Kidney epithelial cell (primary cell): ENCODE measurements around the gene IRS2. TPM values are rescaled to one million over a fixed set of nuclear protein-coding genes. Genes with fewer than 3 reads are reported as not detected.
A peak's percentile ranks its signal among the peaks of the same experiment; 100 is the strongest.

Source experiments
- DNase-seq: peaks from one replicate; pipeline ENCODE4 v3.0.0-alpha.2; 2010; ENCODE audit warnings: low read depth
- H3K27me3 ChIP-seq: 2 replicates; pipeline ENCODE4 v1.6.0; 2011; ENCODE audit warnings: low read length; ENCODE audit not compliant: control insufficient read depth, insufficient read depth
- H3K36me3 ChIP-seq: 2 replicates; pipeline ENCODE4 v1.5.1; 2011; ENCODE audit warnings: low read length; ENCODE audit not compliant: control insufficient read depth, insufficient read depth
- H3K4me3 ChIP-seq: 2 replicates; pipeline ENCODE4 v1.5.1; 2011; ENCODE audit warnings: low read depth, mild to moderate bottlenecking, control low read depth, low read length
- total RNA-seq: library from RNA; depleted of rRNA; stranded (reverse); fragments of >200 nt; gene quantifications from 2 replicates; pipeline ENCODE4 v1.2.3, GENCODE V29; 2015
- TF ChIP-seq, protein P1 (sequence below): IDR thresholded peaks from 2 replicates; pipeline ENCODE4 v1.5.1; 2011; ENCODE audit warnings: mild to moderate bottlenecking, moderate library complexity, low read length, control low read depth, inconsistent platforms; ENCODE audit not compliant: insufficient read depth, poor library complexity, severe bottlenecking

Gene IRS2
- total RNA-seq, 1 donor from 2014 or later: 27.1 TPM

DNA sequence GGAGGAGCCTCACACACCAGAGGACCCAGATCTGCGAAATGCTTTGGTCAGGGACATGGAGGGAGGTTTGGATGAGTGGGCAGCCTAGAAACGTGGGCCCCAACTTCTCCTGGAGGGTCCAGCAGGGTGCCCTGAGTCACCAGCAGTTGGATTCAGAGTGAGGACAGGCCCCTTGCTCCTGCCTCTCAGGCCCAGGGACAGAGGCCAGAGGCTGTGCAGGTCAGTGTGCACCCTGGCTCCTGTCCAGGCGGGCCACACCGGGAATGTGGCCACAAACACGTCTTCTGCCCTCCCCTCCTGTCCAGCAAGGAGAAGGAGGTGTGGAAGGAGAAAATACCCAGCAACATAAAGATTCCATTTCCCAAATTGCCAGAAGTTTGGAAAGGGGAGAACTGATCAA, 19.4 kb downstream of the IRS2 start:
- Histone ChIP-seq H3K27me3 (no peaks in the 10 kb centered on the region), H3K4me3 (no peak overlapping the region), H3K36me3 (peaks cover under 1% of the 10 kb centered on the region)
- DNase-seq: no peak
- TF ChIP-seq, protein P1, sequence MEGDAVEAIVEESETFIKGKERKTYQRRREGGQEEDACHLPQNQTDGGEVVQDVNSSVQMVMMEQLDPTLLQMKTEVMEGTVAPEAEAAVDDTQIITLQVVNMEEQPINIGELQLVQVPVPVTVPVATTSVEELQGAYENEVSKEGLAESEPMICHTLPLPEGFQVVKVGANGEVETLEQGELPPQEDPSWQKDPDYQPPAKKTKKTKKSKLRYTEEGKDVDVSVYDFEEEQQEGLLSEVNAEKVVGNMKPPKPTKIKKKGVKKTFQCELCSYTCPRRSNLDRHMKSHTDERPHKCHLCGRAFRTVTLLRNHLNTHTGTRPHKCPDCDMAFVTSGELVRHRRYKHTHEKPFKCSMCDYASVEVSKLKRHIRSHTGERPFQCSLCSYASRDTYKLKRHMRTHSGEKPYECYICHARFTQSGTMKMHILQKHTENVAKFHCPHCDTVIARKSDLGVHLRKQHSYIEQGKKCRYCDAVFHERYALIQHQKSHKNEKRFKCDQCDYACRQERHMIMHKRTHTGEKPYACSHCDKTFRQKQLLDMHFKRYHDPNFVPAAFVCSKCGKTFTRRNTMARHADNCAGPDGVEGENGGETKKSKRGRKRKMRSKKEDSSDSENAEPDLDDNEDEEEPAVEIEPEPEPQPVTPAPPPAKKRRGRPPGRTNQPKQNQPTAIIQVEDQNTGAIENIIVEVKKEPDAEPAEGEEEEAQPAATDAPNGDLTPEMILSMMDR: no peak

DNA sequence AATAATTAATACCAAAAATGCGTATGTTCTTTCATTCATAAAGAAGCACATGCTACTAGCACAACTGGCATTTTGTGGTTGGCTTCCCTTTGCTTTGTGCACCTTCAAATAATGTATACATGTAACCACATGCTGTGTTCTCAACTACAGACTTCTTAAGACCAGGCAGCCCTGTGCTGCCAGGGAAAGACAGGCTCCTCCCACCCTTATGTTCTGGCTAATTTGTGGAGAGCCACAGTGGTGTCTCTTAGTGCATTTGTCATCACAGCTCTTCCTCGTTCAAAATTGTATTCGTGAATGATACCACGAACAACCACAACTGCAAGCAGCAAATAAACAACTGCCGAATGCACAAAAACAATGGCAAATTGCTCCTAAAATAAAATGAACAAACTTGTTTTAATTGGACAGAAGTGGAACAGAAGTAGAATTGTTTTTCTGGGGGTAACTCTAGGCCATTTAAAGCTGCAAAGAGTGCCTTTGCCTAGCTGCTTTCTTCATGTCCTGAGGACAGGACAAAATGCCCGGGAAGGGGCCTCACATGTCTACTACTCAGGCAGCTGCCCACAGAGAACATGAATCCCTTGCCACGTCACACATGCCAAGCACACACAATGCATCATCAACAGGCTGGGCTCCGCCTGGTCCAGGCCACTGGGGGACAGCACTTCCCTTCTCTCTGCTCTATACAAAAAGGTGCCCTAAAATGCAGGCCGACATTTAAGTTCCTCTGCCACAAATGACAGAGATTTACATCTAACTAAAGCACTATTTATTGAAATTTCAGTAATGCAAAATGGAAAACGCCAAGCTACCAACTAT, 21.7 kb downstream of the IRS2 start:
- Histone ChIP-seq H3K4me3 (no peak overlapping the region), H3K36me3 (no peaks in the 10 kb centered on the region), H3K27me3 (no peaks in the 10 kb centered on the region)
- TF ChIP-seq, protein P1: peak; percentile 32
- no peak for DNase-seq

DNA sequence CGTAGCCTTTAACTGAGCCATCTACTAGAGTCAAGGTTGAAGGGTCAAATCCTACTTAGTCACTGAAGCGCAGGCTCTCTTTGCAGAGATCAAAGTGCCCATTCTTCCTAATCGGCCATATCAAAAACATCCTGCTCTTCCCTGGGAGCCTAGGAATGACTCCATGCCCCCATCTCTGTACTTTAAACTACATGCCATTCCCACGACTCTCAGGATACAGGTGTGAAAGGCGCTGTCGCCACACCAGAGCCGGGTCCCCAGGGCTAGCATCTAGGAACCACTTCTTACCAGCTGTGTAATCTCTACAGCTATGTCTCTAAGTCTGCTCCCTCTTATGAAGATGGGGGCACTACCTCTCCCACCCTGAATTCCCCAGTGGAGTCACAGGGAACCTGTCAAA, 22.3 kb downstream of the IRS2 start:
- Histone ChIP-seq H3K4me3 (no peak overlapping the region), H3K36me3 (no peaks in the 10 kb centered on the region), H3K27me3 (no peaks in the 10 kb centered on the region)
- TF ChIP-seq, protein P1: no peak
- DNase-seq: no peak

DNA sequence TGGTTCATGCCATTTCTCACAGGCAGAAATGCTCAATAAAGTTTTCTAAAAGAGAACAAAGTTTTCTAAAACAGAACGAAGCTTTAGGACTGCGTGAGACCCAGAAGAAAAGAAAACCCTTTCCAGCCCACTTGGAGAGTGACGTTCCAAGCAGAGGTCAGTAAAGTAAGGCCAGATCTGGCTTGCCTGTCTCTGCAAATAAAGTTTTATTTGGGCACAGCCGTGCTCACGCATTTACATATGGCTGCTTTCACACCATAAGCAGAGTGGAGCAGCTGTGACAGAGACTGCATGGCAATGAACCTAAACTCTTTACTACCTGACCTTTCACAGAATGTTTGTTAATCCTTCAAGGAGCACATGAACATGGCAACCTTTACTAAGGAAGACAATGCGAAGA, 23.6 kb downstream of the IRS2 start:
- TF ChIP-seq, protein P1: no peak
- Histone ChIP-seq H3K36me3 (no peaks in the 10 kb centered on the region), H3K4me3 (no peak overlapping the region), H3K27me3 (no peaks in the 10 kb centered on the region)
- no peak for DNase-seq

DNA sequence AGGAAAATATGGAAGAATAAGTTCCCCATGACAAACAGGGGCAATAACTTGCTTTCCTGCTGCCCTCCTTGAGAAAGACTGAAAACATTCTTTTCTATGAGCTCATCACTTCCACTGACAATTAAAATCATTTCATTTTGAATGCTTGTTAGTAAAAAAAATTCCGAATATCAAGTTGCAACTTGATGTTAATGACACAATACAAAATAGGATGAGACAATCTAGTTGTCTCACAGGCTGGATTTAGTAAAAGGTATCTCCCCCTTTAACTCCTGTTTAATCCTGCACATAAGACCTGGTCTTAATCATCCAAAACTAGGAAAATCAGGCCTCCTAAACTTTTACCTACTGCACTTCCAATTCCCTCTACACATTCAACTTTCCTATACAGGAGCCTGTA, 24.7 kb downstream of the IRS2 start:
- TF ChIP-seq, protein P1: no peak
- H3K36me3 ChIP-seq: no peaks in the 10 kb centered on the region
- H3K4me3 ChIP-seq: no peak overlapping the region
- DNase-seq: no peak
- H3K27me3 ChIP-seq: no peaks in the 10 kb centered on the region

DNA sequence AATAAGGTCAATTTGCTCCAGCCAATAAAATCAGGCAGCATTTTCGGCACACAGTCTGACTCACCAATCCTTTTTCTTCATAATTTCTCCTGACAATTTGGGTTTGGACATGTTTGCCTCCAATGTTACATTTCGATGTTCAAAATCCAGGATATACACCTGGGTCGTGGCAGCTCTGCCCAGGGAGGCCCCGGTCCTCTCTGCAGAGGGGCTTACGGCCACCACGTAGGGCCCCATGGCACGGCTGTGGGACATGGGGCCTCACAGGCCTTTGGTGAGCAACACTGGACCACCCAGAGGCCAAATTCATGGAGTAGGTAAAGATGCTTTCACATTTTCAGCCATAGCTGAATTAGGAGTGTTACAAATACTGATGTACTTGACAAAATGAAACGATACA, 25.4 kb downstream of the IRS2 start:
- Histone ChIP-seq H3K4me3 (no peak overlapping the region), H3K36me3 (no peaks in the 10 kb centered on the region), H3K27me3 (no peaks in the 10 kb centered on the region)
- DNase-seq: no peak
- TF ChIP-seq, protein P1: no peak
